Kidney (tissue), 14 donors: ENCODE measurements around the gene THSD8. TPM values are rescaled to one million over a fixed set of nuclear protein-coding genes. Genes with fewer than 3 reads are reported as not detected.

ENCODE experiments used
- DNase-seq, 5 donors: peaks; one replicate each; pipeline ENCODE4 v3.0.0-alpha.2; 2013 to 2020
- FAIRE-seq: peaks from 2 replicates; lab custom pipeline; 2012; peaks lifted over from hg19 to GRCh38; lab: Jason Lieb, UNC
- H3K27ac ChIP-seq, 2 donors: one replicate each; pipeline ENCODE4 v1.7.0; 2013; ENCODE audit warnings: low read depth in 2 of 2, low read length in 2 of 2, inconsistent platforms in 1 of 2
- H3K27me3 ChIP-seq: one replicate; pipeline ENCODE4 v1.7.1; 2013; ENCODE audit warnings: low read length, inconsistent platforms; ENCODE audit not compliant: control insufficient read depth, insufficient read depth
- H3K36me3 ChIP-seq, 3 donors: one replicate each; pipeline versions ENCODE4 v1.7.0 to v1.7.1; 2013; ENCODE audit warnings: low read length in 3 of 3, control low read depth in 1 of 3, inconsistent platforms in 1 of 3; ENCODE audit not compliant: insufficient read depth in 3 of 3, control insufficient read depth in 2 of 3
- H3K4me1 ChIP-seq, 3 donors: one replicate each; pipeline versions ENCODE4 v1.7.0 to v1.7.1; 2013; ENCODE audit warnings: low read length in 3 of 3, inconsistent platforms in 1 of 3, low read depth in 1 of 3; ENCODE audit not compliant: control insufficient read depth in 2 of 3, insufficient read depth in 2 of 3
- H3K4me3 ChIP-seq, 3 donors: one replicate each; pipeline versions ENCODE4 v1.7.0 to v1.8.1; 2013; ENCODE audit warnings: low read length in 3 of 3, control low read depth in 1 of 3, inconsistent platforms in 1 of 3
- H3K9ac ChIP-seq, 3 donors: one replicate each; pipeline versions ENCODE4 v1.7.0 to v1.7.1; 2013; ENCODE audit warnings: low read length in 3 of 3, control low read depth in 1 of 3, inconsistent platforms in 1 of 3
- H3K9me3 ChIP-seq, 3 donors: one replicate each; pipeline versions ENCODE4 v1.7.0 to v1.7.1; 2013; ENCODE audit warnings: low read length in 3 of 3, control low read depth in 1 of 3, inconsistent platforms in 1 of 3; ENCODE audit not compliant: control insufficient read depth in 2 of 3, insufficient read depth in 1 of 3
- intact Hi-C: fragments of 100-400 bp; cut with DNase I; formaldehyde crosslinking; loops from one replicate; pipeline ENCODE4 v1.11.1; 2022
- polyA plus RNA-seq: library from polyadenylated mRNA; stranded (reverse); fragments of 350-450 nt; fragmentation: Illumina TruSeq; extraction: RNeasy Lipid Tissue Mini Kit (QIAGEN cat#74804); gene quantifications from one replicate; pipeline ENCODE4 v1.2.3, GENCODE V29; 2014; ENCODE audit warnings: low read depth, low replicate concordance; ENCODE audit not compliant: insufficient read depth
- total RNA-seq: library from RNA; stranded (reverse); fragmentation: NEBNext Ultra II Directional; extraction: Animal tissue kit (Norgen Biotek cat#: 25700); gene quantifications from one replicate; pipeline ENCODE4 v1.2.1, GENCODE V29; 2021
- TF ChIP-seq, protein P1 (sequence below): IDR thresholded peaks from 3 replicates; pipeline ENCODE4 v1.5.1; 2012; ENCODE audit warnings: mild to moderate bottlenecking, moderate library complexity, borderline replicate concordance; ENCODE audit not compliant: insufficient read depth; ENCODE audit errors: extremely low read depth
- donor health status: control.
- donor health status: control.
- donor health status: control.
- donor health status: control.
- donor health status: control.
- donor health status: DM: yes; HTN: yes; CAD: no.
- donor health status: Normal renal cell carcinoma (clear cell type).

The THSD8 gene
- total and polyA plus RNA-seq, 2 donors from 2014 or later, result 3.2 to 10.0 TPM

DNA sequence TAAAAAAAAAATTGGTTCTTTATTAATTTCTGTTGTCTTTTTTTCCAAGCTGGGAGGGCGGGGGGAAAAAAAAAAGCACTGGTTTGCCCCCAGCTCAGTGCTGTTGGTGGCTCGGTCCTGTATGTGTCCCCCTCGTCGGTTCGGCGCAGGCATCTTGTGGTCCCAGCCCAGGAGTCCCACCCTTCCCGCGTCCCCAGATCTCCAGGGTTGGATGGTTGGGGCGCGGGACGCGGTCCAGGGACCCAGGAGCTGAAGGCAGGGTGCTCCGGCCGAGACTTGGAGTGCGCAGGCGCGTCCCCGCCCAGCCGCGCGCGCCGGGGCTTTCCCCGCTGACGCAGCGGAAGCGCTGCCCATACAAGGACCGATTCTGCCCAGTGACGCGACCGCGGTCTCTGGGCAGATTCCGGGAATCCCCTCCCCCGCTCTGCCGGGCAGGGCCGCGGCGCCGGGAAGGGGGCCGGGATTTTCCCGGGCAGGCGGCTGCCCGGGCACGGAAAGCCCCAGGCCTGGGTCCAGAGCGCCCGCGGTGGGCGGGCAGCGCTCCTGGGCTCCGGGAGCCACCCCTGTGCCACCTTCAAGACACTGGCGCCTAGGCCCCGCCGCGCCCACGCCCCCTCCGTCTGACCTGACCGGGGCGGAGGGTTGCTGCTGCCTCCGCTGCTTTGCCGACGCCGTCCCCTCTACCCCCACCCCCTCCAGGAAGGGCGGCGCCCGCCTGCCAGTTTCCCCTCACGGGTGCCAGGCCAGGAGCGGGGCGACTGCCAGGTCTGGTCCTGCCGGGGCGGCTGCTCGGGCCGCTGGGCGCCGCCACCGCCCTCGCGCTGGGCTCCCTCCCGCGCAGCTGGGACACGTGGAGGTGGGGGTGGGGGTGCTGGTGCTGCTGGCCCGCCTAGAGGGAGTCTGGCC, 8.3 kb upstream of the THSD8 start:
- H3K27ac ChIP-seq, result peak overlapping the region; percentile 100
- H3K9ac ChIP-seq, result peak overlapping the region; percentile 60 to 100 (median 100)
- intact Hi-C loops, result loop anchor here (10.0 kb wide), 1 partner anchor 119 kb away; no protein-coding TSS in a partner anchor
- FAIRE-seq, result no peak
- no peaks in the 10 kb centered on the region for H3K27me3 ChIP-seq
- H3K36me3 ChIP-seq, result peaks cover 0 to 5% (median 0%) of the 10 kb centered on the region in 3 donors
- peaks cover 0 to 20% (median 12%) of the 10 kb centered on the region in 3 donors for H3K4me1 ChIP-seq
- DNase-seq, result peak; percentile 94 to 99 (median 97)
- no peaks in the 10 kb centered on the region for H3K9me3 ChIP-seq
- peak overlapping the region; percentile 77 to 97 (median 96) for H3K4me3 ChIP-seq
- TF ChIP-seq, protein P1, sequence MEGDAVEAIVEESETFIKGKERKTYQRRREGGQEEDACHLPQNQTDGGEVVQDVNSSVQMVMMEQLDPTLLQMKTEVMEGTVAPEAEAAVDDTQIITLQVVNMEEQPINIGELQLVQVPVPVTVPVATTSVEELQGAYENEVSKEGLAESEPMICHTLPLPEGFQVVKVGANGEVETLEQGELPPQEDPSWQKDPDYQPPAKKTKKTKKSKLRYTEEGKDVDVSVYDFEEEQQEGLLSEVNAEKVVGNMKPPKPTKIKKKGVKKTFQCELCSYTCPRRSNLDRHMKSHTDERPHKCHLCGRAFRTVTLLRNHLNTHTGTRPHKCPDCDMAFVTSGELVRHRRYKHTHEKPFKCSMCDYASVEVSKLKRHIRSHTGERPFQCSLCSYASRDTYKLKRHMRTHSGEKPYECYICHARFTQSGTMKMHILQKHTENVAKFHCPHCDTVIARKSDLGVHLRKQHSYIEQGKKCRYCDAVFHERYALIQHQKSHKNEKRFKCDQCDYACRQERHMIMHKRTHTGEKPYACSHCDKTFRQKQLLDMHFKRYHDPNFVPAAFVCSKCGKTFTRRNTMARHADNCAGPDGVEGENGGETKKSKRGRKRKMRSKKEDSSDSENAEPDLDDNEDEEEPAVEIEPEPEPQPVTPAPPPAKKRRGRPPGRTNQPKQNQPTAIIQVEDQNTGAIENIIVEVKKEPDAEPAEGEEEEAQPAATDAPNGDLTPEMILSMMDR, result no peak

DNA sequence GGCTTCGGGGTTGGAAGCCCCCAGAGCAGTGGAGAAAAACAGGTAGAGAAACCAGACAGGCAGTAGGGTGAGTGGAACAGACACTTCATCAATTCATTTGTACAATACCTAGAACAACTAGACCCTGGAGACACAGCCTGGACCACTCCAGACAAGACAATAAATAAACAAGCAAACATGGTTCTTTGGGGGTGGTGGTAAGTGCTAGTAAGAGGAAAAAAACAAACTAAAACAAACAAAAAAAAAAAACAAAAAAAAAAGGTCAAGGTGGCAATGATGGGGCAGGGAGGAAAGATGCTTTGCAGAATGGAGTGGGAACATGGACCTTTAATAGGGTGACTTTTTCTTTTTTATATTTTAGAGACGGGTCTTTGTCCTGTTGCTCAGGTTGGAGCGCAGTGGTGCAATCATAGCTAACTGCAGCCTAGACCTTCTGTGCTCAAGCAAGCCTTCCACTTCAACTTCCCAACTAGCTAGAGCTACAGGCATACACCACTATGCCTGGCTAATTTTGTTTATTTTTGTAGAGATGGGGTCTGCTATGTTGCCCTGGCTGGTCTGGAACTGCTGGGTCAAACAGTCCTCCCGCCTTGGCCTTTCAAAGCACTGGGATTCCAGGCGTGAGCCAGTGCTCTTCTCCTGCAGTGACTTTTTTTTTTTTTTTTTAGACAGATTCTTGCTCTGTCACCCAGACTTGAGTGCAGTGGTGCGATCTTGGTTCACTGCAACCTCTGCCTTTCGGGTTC, 7.5 kb upstream of the THSD8 start:
- Histone ChIP-seq H3K36me3 (peaks cover 0 to 5% (median 2%) of the 10 kb centered on the region in 3 donors), H3K27me3 (no peaks in the 10 kb centered on the region), H3K27ac (peak overlapping the region; percentile 100), H3K9me3 (no peaks in the 10 kb centered on the region), H3K9ac (peak overlapping the region in 1 of 3 donors; percentile 28), H3K4me3 (peak overlapping the region in 2 of 3 donors; percentile 56 to 97), H3K4me1 (peaks cover 0 to 14% (median 4%) of the 10 kb centered on the region in 3 donors)
- TF ChIP-seq, protein P1, result no peak
- intact Hi-C loops, result loop anchor here (10.0 kb wide), 1 partner anchor 120 kb away; no protein-coding TSS in a partner anchor
- FAIRE-seq (no peak), DNase-seq (peak in 1 of 5 donors; percentile 25)

DNA sequence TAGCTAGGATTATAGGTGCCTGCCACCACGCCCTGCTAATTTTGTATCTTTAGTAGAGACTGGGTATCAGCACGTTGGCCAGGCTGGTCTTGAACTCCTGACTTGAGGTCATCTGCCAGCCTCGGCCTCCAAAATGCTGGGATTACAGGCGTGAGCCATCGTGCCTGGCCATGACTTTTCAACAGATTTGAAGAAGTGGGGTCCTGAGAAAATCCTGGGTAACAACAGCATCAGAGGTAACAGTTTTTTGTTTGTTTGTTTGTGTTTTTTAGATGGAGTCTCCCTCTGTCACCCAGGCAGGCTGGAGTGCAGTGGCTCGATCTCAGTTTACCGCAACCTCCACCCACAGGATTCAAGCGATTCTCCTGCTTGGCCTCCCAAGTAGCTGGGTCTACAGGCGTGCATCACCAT, 6.9 kb upstream of the THSD8 start:
- Histone ChIP-seq H3K4me3 (no peak overlapping the region), H3K4me1 (peaks cover 0 to 14% (median 4%) of the 10 kb centered on the region in 3 donors), H3K9ac (no peak overlapping the region), H3K36me3 (peaks cover 0 to 9% (median 2%) of the 10 kb centered on the region in 3 donors), H3K9me3 (no peaks in the 10 kb centered on the region), H3K27me3 (no peaks in the 10 kb centered on the region), H3K27ac (no peak overlapping the region)
- TF ChIP-seq, protein P1, result no peak
- intact Hi-C loops, result loop anchor here (10.0 kb wide), 1 partner anchor 120 kb away; no protein-coding TSS in a partner anchor
- FAIRE-seq, result no peak
- DNase-seq, result no peak
